HG03060 (cell line): ENCODE results near the gene TST.

Experiments
- ATAC-seq: cut with Tn5 transposase; IDR thresholded peaks from one replicate; pipeline ENCODE4 v1.9.1; 2021; ENCODE audit warnings: low read depth, moderate number of reproducible peaks; ENCODE audit not compliant: unreplicated experiment

TST gene

GRCh38 chr22:37032535-37033460, 13.6 kb upstream of the TST start:
- ATAC-seq: no peak

GRCh38 chr22:37032134-37032534, 12.9 kb upstream of the TST start:
- no peak for ATAC-seq

- ATAC-seq: no peak
Observed at GRCh38 chr22:37030560-37031281, 11.5 kb upstream of the TST start.

GRCh38 chr22:37028692-37029674, 9.7 kb upstream of the TST start:
- ATAC-seq: no peak

GRCh38 chr22:37027556-37027955, 8.3 kb upstream of the TST start:
- ATAC-seq: no peak

- no peak for ATAC-seq
Observed at GRCh38 chr22:37026325-37026724, 7.1 kb upstream of the TST start.

GRCh38 chr22:37025500-37026070, 6.3 kb upstream of the TST start:
- no peak for ATAC-seq

GRCh38 chr22:37024339-37025157, 5.3 kb upstream of the TST start:
- no peak for ATAC-seq

- no peak for ATAC-seq
Observed at GRCh38 chr22:37023743-37024338, 4.6 kb upstream of the TST start.

- no peak for ATAC-seq
Observed at GRCh38 chr22:37022483-37023337, 3.5 kb upstream of the TST start.

GRCh38 chr22:37021710-37022482, 2.6 kb upstream of the TST start:
- ATAC-seq: no peak

GRCh38 chr22:37021041-37021440, 1.8 kb upstream of the TST start:
- no peak for ATAC-seq

GRCh38 chr22:37020192-37020479, 889 bp upstream of the TST start:
- no peak for ATAC-seq

GRCh38 chr22:37018815-37019308, 385 bp downstream of the TST start:
- ATAC-seq: no peak

- ATAC-seq: no peak
Observed at GRCh38 chr22:37018086-37018814, 997 bp downstream of the TST start.

GRCh38 chr22:37017356-37017755, 1.9 kb downstream of the TST start:
- no peak for ATAC-seq
